NCI-H460 (cell line): Measurements from ENCODE around the gene DNAJC27. TPM values are rescaled to one million over a fixed set of nuclear protein-coding genes. Genes with fewer than 3 reads are reported as not detected.

Experiments
- DNase-seq: peaks from one replicate; pipeline ENCODE4 v3.0.0-alpha.2; 2016; ENCODE audit warnings: low read depth; ENCODE audit errors: extremely low read depth
- total RNA-seq: library from RNA; depleted of rRNA; stranded (reverse); fragments of >200 nt; shearing (Covaris generic); gene quantifications from 2 replicates; pipeline ENCODE4 v1.2.3, GENCODE V29; 2014

Gene DNAJC27
- total RNA-seq, 1 experiment from 2014 or later: 7.5 TPM

- DNase-seq: no peak
Observed at GRCh38 chr2:24971286-24971535, 544 bp downstream of the DNAJC27 start.

- DNase-seq: no peak
Observed at GRCh38 chr2:24970483-24971285, 1.1 kb downstream of the DNAJC27 start.

- no peak for DNase-seq
Observed at GRCh38 chr2:24969784-24970183, 2.0 kb downstream of the DNAJC27 start.

- no peak for DNase-seq
Observed at GRCh38 chr2:24961903-24962302, 9.9 kb downstream of the DNAJC27 start.

- no peak for DNase-seq
Observed at GRCh38 chr2:24959761-24960160, 12.0 kb downstream of the DNAJC27 start.

GRCh38 chr2:24958411-24958935, 13.3 kb downstream of the DNAJC27 start:
- DNase-seq: no peak

- DNase-seq: no peak
Observed at GRCh38 chr2:24957976-24958375, 13.8 kb downstream of the DNAJC27 start.

GRCh38 chr2:24957221-24957620, 14.5 kb downstream of the DNAJC27 start:
- no peak for DNase-seq

GRCh38 chr2:24955921-24956320, 15.8 kb downstream of the DNAJC27 start:
- DNase-seq: no peak

- no peak for DNase-seq
Observed at GRCh38 chr2:24955232-24955631, 16.5 kb downstream of the DNAJC27 start.

- no peak for DNase-seq
Observed at GRCh38 chr2:24950102-24950501, 21.7 kb downstream of the DNAJC27 start.

GRCh38 chr2:24948506-24948905, 23.2 kb downstream of the DNAJC27 start:
- DNase-seq: no peak

GRCh38 chr2:24947561-24948157, 24.1 kb downstream of the DNAJC27 start:
- no peak for DNase-seq

GRCh38 chr2:24945907-24946306, 25.8 kb downstream of the DNAJC27 start:
- no peak for DNase-seq

- no peak for DNase-seq
Observed at GRCh38 chr2:24943427-24944053, 28.2 kb downstream of the DNAJC27 start.

GRCh38 chr2:24939353-24939752, 32.4 kb downstream of the DNAJC27 start:
- DNase-seq: no peak

- no peak for DNase-seq
Observed at GRCh38 chr2:24937236-24937635, 34.5 kb downstream of the DNAJC27 start.

GRCh38 chr2:24935145-24935544, 36.6 kb downstream of the DNAJC27 start:
- DNase-seq: no peak

- DNase-seq: no peak
Observed at GRCh38 chr2:24932715-24933114, 39.0 kb downstream of the DNAJC27 start.

- no peak for DNase-seq
Observed at GRCh38 chr2:24930768-24931167, 41.0 kb downstream of the DNAJC27 start.

- no peak for DNase-seq
Observed at GRCh38 chr2:24929230-24929629, 42.5 kb downstream of the DNAJC27 start.

GRCh38 chr2:24928036-24928435, 43.7 kb downstream of the DNAJC27 start:
- DNase-seq: no peak
